Renal cortical epithelial cell (primary cell): ENCODE data around the gene TRAP1. TPM values are rescaled to one million over a fixed set of nuclear protein-coding genes. Genes with fewer than 3 reads are reported as not detected.

Experiments used
- DNase-seq: peaks from one replicate; pipeline ENCODE4 v3.0.0-alpha.2; 2011; ENCODE audit warnings: low read depth
- total RNA-seq: library from RNA; depleted of rRNA; stranded (reverse); fragments of >200 nt; gene quantifications from 2 replicates; pipeline ENCODE4 v1.2.3, GENCODE V29; 2014

TRAP1 gene
- total RNA-seq, 1 donor from 2014 or later, result 57.1 TPM

DNA sequence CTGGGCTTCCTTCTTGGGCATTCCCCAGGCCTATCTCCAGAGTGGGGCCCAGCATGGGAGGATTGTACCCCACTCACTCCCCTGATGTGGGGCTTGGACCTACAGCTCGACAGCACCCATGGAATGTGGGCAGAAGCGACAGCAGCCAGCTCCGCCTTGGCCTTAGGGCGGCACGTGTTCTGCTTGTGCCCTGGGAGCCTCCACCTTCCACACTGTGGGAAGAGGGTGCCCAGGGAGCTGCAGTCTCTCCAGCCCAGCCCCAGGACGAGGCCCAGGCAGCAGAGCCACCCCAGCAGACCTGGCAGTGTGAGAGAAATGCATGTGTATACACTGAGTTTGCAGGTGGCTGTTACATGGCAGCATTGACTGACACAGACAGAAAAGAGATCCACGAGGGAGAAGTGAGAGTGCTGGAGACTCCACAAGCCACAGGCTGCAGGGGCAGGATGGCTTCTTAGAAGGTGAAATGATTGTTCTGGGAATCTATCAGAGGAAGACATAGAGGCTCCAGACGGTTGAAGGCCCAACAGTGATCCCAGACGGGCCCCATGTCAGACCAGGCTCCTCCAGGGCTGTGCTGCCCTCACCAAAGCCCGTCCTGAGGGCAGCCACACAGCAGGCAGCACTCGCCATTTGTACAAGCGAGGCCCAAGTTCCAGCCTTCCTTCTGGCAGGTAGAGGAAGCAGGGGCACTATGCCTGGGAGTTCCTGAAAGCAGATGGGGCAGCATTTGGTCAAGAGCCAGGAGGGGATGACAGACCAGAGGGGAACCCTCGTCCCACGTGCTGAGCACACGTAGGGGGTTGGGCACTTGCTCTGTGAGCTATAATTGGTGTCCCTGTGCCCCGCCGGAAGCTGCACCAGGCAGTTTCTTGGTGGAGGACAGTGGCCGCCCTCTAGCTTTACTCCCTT lies 65.6 kb downstream of the TRAP1 start:
- no peak for DNase-seq

- no peak for DNase-seq
These were observed 66.6 kb downstream of the TRAP1 start for GRCh38 chr16:3650631-3651265.

DNA sequence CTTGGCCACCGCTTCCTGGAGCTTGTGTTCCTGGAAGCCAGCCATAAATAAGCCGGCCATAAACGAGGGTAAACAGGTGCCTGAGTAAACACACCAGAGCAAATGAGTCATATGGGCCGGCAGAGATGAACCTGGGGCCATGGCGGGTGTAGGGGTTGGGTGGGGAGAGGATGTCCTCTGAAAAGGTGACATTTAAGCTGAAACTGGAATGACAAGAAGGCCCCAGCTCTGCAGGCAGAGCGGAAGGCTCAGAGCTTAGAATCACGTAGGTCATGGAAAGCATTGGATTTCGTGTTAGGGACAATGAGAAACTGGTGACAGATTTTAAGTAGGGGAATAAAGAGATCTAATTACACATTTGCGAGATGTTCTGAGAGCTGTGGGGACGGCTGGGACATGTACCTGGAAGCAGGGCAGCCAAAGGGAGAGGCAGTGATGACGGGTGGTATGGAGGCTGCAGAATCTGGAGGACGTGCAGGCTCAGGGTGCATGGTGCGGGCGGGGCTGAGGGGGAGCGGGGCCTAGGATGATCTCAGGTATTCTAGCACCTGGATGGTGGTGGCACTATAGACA lies 70.9 kb downstream of the TRAP1 start:
- DNase-seq, result peak; percentile 76

- peak; percentile 75 for DNase-seq
These were observed 71.6 kb downstream of the TRAP1 start for GRCh38 chr16:3645504-3646347.

DNA sequence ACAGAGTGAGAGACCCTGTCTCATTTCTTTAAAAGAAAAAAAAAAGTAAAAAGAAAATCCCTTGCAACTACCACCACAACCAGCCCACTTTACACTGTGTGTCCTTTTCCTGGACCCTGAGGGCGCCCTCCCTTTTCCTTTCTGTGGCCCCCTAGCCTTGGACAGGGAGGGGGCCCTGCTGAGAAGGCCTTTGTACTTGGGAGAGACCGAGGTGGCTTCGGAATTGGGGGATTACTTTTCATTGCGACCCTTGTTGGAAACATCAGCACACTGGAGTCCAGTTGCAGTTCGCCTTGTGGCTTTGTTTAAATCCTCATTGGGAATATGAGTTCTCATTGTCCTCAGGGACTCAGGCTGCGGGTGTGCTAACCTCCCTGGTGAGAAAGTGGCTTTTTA lies 72.2 kb downstream of the TRAP1 start:
- DNase-seq, result no peak

- no peak for DNase-seq
These were observed 74.1 kb downstream of the TRAP1 start for GRCh38 chr16:3643095-3643730.

GRCh38 chr16:3642397-3643094 lies 74.8 kb downstream of the TRAP1 start:
- no peak for DNase-seq

- DNase-seq, result no peak
These were observed 75.4 kb downstream of the TRAP1 start for GRCh38 chr16:3641801-3642396.

DNA sequence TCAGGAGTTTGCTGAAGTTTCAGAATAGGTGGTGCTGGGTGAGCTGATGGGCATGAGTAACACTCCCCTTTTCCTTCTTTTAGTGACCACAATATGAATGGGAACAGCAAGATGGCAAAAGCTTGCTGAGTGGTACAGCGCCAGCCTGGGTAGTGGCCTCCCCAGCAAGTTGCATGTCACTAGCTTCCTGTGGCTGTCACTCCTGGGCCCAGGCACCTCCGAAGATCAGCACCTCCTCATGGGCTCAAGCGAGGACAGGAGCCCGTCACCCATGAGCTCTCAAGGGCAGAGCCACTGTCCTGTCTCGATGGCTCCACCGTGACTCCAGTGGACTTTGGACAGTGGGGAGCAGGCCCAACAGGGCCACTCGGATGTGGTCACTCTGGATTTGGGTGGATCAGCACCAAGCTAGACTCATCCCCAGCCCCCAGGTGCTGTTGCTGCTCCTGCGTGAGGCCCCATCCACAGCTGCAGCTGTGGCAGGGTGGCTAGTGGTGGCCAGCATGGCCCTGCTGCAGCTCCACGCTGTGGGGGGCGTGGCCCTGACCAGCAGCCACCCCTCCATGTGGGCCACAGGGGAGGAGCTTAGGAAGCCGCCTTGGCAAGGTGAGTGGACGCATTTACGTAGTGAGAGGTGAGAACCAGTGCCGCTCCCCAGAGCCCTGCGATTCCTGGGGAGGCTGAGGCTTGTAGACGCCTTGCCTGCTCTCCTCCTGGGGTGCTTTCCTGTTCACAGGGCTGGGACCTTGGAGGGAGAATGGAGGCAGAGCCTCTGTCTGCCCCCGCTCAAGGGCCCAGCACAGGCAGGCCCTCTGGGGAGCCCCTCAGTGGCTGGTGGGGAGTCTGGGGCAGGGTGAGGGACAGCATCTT lies 76.5 kb downstream of the TRAP1 start:
- no peak for DNase-seq

DNA sequence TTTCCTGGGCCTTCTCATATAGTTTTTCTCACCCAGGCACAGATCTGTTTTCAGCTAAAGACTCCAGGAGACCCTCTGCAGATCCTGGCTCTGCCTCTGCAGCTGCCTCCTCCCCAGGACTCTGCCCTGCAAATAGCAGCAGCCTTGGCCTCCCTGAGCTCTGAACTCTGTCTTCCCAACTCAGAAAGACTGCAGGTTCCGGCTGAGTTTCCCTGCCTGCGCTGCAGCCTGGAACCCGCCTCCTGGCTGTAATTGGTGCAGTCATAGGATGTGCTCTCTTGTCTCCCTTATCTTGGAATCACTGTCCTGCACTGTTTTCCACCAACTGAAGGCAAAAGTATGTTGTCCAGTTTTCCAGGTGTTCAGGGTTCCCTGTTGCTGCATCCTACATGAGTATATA lies 77.1 kb downstream of the TRAP1 start:
- DNase-seq, result no peak

- DNase-seq, result no peak
These were observed 78.2 kb downstream of the TRAP1 start for GRCh38 chr16:3638916-3639644.

DNA sequence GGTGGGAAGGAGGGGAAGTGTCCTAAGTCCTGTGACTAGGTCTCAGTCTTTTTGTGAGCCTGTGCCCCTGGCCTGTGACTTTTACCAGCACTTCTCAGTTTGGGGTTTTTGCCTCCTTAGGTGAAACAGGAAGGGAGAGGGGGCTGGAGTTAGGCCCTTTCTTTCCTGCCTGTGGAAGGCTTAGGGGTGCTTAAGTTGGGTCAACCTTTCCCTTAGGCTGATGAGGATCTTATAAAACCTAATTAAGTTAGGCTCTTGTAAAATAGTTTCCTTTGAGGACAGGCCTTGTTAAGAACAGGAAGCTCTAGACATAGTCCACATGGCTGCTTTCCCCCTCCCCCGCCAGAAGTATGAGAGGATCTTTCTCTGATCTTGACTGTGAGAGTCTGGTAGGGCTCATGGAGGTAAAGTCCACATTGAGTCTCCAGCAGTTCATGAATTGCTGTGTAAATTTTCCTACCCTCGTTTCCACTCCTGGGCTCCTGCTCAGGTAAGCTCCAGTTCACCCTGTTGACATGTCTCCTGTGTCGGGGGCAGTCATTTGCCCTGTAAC lies 79.9 kb downstream of the TRAP1 start:
- peak; percentile 21 for DNase-seq

DNA sequence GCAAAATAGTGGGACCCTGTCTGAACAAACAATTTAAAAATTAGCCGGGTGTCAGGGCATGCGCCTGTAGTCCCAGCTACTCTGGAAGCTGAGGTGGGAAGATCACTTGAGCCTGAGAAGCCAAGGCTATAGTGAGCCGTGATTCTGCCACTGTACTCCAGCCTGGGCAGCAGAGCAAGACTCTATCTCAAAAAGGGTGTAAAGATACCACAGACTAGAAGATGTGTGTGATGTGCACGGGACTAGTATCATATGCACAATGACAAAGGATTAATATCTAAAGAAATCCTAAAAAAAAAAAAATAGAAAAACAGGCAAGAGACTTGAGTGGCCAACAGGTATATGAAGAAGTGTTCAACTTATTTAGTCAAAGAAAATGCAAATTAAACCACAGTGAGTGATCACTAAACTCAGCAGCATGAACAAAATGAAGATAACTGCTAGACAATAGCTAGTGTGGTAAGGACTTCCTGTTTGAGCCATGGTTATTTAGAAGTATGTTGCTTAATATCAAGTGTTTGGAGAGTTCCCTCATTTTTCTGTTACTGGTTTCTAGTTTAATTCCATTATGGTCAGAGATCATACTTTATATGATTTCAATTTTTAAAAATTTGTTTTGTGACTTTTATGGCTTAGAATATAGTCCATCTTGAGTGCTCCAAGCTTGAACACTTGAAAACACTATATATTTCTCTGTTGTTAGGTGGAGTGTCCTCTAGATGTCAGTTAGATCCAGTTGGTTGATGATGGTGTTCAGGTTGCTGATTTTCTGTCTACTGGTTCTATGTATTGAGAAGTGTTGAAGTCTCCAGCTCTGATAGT lies 91.2 kb downstream of the TRAP1 start:
- no peak for DNase-seq

DNA sequence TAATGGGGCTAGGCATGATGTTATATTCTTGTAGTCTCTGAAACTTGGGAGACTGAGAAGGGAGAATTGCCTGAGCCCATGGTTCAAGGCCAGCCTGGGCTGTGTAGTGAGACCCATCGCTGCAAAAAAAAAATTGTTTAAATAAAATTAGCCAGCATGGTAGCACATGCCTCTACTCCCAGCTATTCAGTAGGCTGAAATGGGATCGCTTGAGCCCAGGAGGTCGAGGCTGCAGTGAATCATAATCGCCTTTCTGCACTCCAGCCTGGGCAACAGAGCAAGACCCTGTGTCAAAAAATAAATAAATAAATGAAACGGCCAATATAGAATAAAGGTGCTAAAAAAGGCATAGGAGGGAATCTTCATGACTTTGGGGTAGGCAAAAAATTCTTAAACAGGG lies 92.0 kb downstream of the TRAP1 start:
- no peak for DNase-seq

GRCh38 chr16:3623642-3624041 lies 93.7 kb downstream of the TRAP1 start:
- DNase-seq, result no peak

GRCh38 chr16:3618769-3619141 lies 98.6 kb downstream of the TRAP1 start:
- DNase-seq, result peak; percentile 23
